ENCODE results near the gene LBR.
"Not testable (repeated sequence)": the region's sequence is repeated elsewhere in the genome, so short reads cannot be mapped to it uniquely, and the experiment has no call there.

LBR gene

DNA sequence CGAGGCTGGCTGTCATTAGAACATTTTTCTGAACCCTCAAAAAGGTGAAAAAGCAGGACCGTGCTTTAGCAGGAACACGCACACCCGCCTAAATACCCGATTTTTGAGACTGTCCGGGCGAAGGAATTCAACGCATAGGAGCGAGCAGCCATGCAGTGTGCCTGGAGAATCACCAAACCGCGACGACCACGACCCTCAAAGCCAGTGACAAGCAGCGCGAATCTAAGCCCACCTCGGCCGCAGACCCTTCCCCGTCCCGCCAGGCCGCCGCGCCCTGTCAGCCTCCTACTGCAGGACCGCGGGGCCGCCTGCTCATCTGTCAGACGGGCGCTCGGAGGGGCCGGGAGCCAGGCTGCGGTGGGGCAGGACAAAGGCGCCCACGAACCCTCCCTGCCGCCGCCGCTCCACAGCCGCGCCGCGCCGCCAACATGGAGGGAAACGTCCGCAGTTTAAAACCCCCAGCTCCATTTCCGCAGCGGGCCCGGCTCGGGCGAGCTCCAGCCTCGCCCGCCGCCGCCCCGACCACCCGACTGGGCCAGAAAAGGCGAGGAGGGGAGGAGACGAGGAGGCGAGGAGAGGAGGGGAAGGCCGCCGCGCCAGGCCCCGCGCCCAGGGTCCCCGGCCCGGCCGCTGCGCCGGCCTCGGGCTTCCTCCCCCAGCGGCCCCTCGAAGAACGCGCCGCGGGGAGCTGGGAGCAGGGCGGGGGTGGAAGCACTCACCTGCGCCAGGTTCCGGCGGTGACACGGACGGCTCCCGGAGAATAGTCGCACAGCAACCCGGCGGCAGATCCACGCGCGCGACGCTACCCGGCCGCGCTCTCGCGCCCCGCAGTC lies at the start of gene LBR:
LBR (minus strand) TSS at position 804 of the 833 bp plus-strand sequence. CDS start 3,963 bp downstream, outside the sequence.
- DNase-seq (ENCODE audit: low read depth in 2 of 2, low spot score in 1 of 2): no peak

DNA sequence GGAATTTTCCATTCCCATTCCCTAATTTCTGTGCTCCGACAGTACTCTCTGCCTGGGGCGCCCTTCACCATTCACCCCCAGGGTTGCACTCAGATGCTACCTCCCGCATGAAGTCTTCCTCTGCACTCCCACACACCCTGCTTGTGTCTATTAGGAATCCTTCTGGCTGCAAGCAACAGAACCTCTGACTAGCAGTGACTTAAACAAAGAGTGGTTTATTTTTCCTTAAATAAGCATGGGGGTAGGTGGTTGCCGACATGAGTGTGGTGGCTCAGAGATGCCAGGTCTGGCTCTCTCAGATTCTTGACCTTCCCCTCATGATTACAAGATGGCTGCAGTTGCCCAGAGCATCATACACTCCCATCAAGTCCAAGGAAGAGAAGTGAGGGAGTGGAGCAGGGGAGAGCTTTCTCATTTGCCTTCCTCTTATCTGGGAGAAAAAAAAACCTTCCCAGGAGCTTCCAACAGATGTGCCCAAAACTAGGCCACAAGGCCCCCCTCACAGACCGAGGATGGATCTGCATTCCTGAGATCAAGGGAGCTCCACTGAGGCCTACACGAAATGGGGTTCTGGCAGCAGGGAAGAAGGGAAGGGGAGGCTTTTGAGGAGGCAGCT lies 49.6 kb upstream of the LBR start:
- no peak for DNase-seq (ENCODE audit: low read depth in 2 of 2, low spot score in 1 of 2)

DNA sequence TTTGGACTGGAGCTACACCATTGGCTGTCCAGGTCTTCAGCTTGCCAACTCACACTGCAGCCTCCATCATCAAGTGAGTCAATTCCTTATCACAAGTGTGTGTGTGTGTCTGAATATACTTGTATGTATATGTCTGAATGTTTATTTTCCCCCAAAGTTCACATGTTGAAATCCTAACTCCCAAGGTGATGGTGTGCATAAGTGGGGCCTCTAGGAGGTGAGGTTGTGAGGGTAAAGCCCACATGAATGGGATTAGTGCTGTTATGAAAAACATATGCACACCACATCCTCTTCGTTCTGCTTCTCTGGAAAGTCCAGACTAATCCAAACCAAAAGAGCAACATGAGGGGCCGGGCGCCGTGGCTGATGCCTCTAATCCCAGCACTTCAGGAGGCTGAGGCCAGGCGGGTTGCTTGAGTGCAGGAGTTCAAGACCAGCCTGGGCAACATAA lies 48.7 kb upstream of the LBR start:
- DNase-seq (ENCODE audit: low read depth in 2 of 2, low spot score in 1 of 2): no peak

- DNase-seq (ENCODE audit: low read depth in 2 of 2, low spot score in 1 of 2): no peak
Observed at GRCh38 chr1:225476100-225476511, 48.3 kb upstream of the LBR start.

GRCh38 chr1:225474986-225475820 lies 47.4 kb upstream of the LBR start:
- no peak for DNase-seq (ENCODE audit: low read depth in 2 of 2, low spot score in 1 of 2)

GRCh38 chr1:225474439-225474985 lies 46.7 kb upstream of the LBR start:
- no peak for DNase-seq (ENCODE audit: low read depth in 2 of 2, low spot score in 1 of 2)

- not testable (repeated sequence) for DNase-seq (ENCODE audit: low read depth in 2 of 2, low spot score in 1 of 2)
Observed at GRCh38 chr1:225473676-225474438, 46.0 kb upstream of the LBR start.

DNA sequence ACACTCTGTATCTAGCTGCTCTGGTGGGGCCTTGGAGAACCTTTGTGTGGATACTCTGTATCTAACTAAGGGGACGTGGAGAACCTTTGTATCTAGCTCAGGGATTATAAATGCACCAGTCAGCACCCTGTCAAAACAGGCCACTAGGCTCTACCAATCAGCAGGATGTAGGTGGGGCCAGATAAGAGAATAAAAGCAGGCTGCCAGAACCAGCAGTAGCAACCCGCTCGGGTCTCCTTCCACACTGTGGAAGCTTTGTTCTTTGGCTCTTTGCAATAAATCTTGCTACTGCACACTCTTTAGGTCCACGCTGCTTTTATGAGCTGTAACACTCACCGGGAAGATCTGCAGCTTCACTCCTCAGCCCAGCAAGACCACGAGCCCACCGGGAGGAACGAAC lies 45.4 kb upstream of the LBR start:
- not testable (repeated sequence) for DNase-seq (ENCODE audit: low read depth in 2 of 2, low spot score in 1 of 2)

GRCh38 chr1:225471453-225472301 lies 43.8 kb upstream of the LBR start:
- no peak for DNase-seq (ENCODE audit: low read depth in 2 of 2, low spot score in 1 of 2)

GRCh38 chr1:225471109-225471452 lies 43.2 kb upstream of the LBR start:
- DNase-seq (ENCODE audit: low read depth in 2 of 2, low spot score in 1 of 2): no peak

- DNase-seq (ENCODE audit: low read depth in 2 of 2, low spot score in 1 of 2): no peak
Observed at GRCh38 chr1:225470211-225471108, 42.6 kb upstream of the LBR start.

- no peak for DNase-seq (ENCODE audit: low read depth in 2 of 2, low spot score in 1 of 2)
Observed at GRCh38 chr1:225469051-225469450, 41.2 kb upstream of the LBR start.

GRCh38 chr1:225468270-225469020 lies 40.6 kb upstream of the LBR start:
- no peak for DNase-seq (ENCODE audit: low read depth in 2 of 2, low spot score in 1 of 2)

DNA sequence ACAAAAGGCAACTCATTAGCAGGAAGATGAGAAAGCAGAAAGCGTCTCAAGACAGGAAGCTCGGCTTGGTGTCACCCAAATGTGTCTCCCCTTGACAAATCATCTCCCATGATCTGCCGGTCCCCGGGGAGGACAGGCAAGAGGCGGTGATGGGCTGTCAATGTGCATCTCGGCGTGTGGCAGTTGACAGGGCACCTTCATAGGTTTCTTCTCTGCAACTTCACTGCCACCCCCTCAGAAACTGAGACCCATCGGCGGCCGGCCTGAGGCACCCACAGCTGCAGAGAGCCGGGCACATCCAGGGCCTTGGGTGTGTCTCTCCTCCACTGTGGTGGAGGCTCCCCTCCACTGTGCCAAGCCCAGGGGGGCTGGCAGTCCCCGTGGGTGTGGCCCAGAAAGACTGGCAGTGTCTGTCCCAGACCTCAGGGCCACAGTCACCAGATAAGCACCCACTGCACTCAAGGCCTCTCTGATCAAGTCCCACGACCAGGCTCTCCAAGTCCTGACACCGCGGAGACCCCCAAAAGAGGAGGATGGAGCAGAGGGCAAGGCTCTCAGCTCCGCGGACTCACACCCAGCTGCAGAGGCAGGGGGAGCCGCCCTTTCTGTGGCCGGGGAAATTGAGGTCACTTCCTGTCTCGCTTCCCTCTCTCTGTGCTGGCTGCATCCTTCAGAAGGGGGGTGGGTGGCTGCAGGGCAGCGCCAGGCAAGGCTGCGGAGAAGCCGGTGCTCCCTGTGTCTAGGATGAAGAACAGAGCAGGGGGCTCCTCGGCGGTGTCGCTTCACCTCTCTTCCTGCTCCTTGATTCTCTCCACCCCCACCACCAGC lies 39.6 kb upstream of the LBR start:
- DNase-seq (ENCODE audit: low read depth in 2 of 2, low spot score in 1 of 2): peak; percentile 58

DNA sequence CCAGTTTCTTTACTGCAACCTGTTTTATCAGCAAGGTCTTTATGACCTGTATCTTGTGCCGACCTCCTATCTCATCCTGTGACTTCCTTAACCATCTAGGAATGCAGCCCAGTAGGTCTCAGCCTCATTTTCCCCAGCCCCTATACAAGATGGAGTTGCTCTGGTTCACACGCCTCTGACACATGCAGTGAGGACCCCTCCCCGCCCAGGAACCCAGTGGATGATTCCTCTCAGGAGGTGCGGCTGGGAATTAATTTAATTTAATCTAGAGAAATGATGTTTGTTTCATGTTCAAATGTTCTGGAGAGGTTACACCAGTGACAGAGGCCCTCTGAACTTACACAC lies 39.0 kb upstream of the LBR start:
- DNase-seq (ENCODE audit: low read depth in 2 of 2, low spot score in 1 of 2): no peak

DNA sequence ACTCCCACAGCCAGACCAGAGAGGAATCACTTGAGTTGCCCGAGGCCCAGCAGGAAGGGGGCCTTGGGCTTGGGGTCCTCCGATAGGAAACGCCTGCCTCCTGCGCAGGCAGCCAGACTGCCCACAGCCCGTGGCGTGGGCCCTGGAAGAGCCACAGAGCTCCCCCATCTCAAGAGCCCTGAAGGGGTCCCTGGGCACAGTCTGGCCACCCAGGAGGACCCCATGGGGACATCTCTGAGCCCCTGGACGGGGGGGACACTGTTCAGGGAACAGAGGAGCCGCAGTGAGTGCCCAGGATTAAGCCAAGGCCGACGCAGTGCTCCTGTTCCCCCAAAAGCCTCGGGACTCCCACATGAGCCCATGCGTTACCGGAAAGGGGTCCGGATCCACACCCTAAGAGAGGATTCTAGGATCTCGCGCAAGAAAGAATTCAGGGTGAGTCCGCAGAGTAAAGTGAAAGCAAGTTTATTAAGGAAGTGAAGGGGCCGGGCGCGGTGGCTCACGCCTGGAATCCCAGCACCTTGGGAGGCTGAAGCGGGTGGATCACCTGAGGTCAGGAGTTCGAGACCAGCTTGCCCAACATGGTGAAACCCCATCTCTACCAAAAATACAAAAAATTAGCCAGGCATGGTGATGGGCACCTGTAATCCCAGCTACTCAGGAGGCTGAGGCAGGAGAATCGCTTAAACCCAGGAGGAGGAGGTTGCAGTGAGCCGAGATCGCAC lies 38.1 kb upstream of the LBR start:
- DNase-seq (ENCODE audit: low read depth in 2 of 2, low spot score in 1 of 2): no peak

All from stimulated activated CD8-positive, alpha-beta memory T cell treated with anti-CD3 and anti-CD28 coated beads, Interleukin-4, amount 100 ng/mL, for 1 hour (primary cell).